Fibroblast of villous mesenchyme (primary cell): Measurements from ENCODE around the gene FMO5. TPM values are rescaled to one million over a fixed set of nuclear protein-coding genes. Genes with fewer than 3 reads are reported as not detected.
"Not testable (repeated sequence)": the region's sequence is repeated elsewhere in the genome, so short reads cannot be mapped to it uniquely, and the experiment has no call there.

ENCODE experiments used
- DNase-seq: peaks from one replicate; pipeline ENCODE4 v3.0.0-alpha.2; 2010; ENCODE audit warnings: low read depth
- H3K4me3 ChIP-seq: 2 replicates; pipeline ENCODE4 v1.5.1; 2011; ENCODE audit warnings: low read depth, mild to moderate bottlenecking, low read length
- total RNA-seq: library from RNA; depleted of rRNA; stranded (reverse); fragments of >200 nt; gene quantifications from 2 replicates; pipeline ENCODE4 v1.2.3, GENCODE V29; 2012
- TF ChIP-seq, protein P1 (sequence below): IDR thresholded peaks from 2 replicates; pipeline ENCODE4 v1.5.1; 2012; ENCODE audit warnings: low read depth, mild to moderate bottlenecking, low read length; ENCODE audit not compliant: insufficient read depth

FMO5 gene
- total RNA-seq, 1 donor: 0.43 TPM

DNA sequence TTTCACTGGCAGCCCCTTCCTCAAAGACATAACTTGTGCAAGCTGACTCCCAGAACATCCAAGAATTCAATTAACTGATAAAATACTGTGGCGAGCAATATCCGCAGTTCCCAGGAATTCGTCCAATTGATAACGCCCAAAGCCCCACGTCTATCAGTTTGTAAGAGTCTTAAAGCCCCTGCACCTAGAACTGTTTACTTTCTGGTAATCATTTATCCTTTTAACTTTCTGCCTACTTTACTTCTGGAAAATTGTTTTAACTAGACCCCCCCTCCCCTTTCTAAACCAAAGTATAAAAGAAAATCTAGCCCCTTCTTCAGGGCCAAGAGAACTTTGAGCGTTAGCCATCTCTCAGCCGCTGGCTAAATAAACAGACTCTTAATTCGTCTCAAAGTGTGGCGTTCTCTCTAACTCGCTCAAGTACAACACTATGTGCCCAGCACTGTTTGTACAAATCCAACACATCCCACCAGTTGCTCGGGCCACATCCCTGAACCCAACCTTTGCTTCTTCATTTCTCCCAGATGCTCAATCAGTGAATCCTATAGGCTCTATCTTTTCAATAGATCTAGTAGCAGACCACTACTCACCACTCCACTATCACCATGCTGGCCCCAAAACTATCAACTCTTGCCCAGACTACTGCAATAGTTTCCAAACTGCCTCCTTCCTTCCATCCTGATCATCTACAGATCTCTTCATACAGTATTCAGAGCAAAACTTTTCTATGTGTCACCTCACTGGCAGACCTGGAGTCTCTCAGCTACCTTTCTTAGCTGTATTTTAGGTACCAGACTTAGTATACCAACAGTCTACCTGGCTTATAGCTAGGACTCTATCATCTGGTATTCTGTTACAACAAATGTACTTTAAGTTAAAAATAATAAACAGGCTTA lies 14.0 kb upstream of the FMO5 start:
- TF ChIP-seq, protein P1, sequence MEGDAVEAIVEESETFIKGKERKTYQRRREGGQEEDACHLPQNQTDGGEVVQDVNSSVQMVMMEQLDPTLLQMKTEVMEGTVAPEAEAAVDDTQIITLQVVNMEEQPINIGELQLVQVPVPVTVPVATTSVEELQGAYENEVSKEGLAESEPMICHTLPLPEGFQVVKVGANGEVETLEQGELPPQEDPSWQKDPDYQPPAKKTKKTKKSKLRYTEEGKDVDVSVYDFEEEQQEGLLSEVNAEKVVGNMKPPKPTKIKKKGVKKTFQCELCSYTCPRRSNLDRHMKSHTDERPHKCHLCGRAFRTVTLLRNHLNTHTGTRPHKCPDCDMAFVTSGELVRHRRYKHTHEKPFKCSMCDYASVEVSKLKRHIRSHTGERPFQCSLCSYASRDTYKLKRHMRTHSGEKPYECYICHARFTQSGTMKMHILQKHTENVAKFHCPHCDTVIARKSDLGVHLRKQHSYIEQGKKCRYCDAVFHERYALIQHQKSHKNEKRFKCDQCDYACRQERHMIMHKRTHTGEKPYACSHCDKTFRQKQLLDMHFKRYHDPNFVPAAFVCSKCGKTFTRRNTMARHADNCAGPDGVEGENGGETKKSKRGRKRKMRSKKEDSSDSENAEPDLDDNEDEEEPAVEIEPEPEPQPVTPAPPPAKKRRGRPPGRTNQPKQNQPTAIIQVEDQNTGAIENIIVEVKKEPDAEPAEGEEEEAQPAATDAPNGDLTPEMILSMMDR: no peak
- no peak overlapping the region for H3K4me3 ChIP-seq
- DNase-seq: no peak

DNA sequence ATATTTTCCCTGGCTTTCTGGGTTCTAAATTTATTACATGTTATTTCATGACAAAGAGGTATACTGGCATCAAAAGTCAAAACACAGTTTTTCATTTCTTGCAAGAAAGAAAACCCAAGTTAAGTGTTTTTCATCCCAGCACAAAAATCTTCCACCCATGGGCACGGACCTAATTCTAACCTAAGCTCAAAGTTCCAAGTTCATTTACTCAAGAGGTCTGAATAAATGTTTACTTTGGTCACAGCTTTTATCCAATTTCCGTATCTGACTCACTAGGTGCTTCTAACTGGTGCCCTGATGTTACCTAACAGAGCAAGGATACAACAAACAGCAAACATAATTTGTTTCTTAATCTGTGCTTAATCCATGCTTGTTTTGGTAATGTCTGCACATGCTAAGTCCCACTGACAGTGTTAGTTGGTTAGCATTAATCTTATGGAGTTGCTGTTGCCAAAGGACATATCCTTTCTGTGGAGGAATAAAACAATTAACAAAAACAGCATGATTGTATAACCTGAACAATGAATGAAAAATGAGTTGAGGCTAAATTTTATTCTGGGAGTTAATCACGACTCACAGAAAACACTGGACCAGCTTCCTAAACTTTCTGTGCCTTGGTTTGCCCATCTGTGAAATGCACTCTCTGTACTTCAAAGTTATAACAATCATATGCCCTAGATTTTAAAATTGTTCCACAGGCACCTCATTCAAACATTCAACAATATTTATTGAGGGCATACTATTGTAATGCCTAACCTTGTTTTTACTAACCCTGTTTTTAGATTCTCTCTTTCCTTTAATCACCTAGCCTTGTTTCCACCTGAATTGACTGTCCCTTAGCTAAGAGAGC lies 13.1 kb upstream of the FMO5 start:
- TF ChIP-seq, protein P1: no peak
- no peak overlapping the region for H3K4me3 ChIP-seq
- no peak for DNase-seq

DNA sequence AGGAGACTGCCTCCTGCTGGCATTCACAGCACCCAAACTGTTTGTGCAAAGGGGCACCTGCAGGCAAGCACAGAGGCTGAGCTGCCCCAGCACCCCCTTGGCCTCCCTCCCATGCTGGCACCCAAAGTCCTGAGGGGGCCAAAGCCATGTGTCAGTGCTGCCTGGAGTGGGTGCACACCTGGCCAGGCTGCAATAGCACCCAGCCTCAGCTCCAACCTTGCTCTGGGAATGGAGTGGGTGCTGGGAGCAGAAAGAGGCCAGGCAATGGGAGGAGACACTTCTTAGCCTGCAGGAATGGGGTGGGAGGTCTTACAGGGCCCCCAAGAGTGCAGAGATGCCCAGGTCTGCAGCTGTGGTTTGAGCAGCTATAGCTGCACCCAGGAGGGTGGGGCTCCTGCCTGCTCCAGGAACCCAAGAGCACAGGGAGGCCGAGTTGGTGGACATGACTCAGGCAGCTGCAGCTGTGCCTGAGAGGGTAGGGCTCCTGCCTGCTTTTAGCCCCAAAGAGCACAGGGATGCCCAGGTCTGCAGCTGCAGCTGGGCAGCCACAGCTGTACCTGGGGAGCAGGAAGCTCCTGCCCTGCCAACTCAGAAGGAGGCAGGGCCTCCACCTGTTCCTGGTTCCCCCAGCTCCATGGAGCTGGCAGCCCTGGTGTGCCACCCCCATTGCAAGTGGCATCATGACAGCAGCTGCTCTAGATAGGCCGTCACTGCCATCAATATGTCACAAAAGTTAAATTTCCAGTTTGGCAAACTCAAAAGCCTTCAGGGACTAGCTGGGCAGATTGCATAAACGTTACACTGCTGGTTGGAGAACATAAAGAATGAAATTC lies 12.0 kb upstream of the FMO5 start:
- H3K4me3 ChIP-seq: no peak overlapping the region
- DNase-seq: no peak
- TF ChIP-seq, protein P1: no peak

DNA sequence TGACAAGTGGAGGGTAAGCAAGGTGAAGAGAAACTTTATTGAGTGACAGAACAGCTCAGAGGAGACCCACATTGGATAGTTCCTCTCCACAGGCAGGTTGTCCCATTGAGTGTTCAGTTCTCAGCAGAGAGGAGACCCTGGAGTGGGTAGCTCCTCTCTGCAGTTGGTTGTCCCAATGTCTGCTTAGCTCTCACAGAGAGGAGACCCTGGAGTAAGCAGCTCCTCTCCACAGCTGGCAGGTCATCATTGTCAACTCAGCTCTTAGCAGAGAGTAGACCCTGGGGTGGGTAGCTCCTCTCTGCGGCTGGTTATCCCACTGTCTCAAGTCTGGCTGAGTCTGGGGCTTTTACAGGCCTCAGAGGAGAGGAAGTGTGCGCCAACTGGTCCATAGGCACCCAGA lies 11.3 kb upstream of the FMO5 start:
- H3K4me3 ChIP-seq: no peak overlapping the region
- no peak for DNase-seq
- TF ChIP-seq, protein P1: no peak

DNA sequence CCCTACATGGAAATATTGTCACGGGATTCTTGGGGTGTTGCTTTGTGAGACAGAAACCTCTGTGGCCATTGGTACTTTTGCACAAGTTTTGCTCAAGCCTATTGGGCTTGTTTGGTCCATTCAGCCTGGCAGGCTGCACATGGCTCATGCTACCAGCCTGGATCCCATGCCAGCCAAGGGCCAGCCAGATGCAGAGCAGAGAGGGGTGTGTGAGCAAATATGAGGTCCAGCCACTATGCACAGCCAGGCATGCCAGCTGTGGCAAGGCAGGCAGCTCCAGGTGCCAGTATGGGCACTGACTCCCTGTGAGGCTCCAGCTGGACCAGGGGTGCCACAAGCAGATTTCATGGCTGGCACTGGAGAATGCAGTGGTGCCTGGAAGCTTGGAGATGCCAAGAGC lies 10.7 kb upstream of the FMO5 start:
- no peak overlapping the region for H3K4me3 ChIP-seq
- DNase-seq: no peak
- TF ChIP-seq, protein P1: no peak

DNA sequence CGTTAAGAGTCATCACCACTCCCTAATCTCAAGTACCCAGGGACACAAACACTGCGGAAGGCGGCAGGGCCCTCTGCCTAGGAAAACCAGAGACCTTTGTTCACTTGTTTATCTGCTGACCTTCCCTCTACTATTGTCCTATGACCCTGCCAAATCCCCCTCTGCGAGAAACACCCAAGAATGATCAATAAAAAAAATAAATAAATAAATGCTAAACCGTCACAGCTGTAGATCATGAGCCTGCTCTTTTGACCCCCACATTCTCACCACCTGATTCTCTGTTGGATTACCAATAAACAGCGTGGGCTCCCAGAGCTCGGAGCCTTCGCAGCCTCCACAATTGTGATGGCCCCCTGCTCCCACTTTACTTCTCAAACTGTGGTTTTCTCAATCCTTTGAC lies 8.8 kb upstream of the FMO5 start:
- H3K4me3 ChIP-seq, DNase-seq: not testable (repeated sequence)

DNA sequence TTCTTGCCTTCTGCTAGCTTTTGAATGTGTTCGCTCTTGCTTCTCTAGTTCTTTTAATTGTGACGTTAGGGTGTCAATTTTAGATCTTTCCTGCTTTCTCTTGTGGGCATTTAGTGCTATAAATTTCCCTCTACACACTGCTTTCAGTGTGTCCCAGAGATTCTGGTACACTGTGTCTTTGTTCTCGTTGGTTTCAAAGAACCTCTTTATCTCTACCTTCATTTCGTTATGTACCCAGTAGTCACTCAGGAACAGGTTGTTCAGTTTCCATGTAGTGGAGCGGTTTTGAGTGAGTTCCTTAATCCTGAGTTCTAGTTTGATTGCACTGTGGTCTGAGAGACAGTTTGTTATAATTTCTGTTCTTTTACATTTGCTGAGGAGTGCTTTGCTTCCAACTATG lies 5.9 kb upstream of the FMO5 start:
- DNase-seq, H3K4me3 ChIP-seq: not testable (repeated sequence)
